Neural progenitor cell (in vitro differentiated cells): Measurements from ENCODE around the gene VAV2. TPM values are rescaled to one million over a fixed set of nuclear protein-coding genes. Genes with fewer than 3 reads are reported as not detected.

Experiments
- DNase-seq: peaks from one replicate; pipeline ENCODE4 v3.0.0-alpha.2; 2016; ENCODE audit warnings: low spot score
- H2AFZ ChIP-seq: fragments of 200-600 bp; sonication (generic); replicated peaks from 2 replicates; pipeline ENCODE4 v1.6.1; 2016; ENCODE audit warnings: antibody characterized with exemption
- H3F3A ChIP-seq: fragments of 200-600 bp; sonication (generic); 2 replicates; pipeline ENCODE4 v1.6.1; 2016; ENCODE audit warnings: antibody characterized with exemption, low read depth
- H3K27ac ChIP-seq: fragments of 200-600 bp; sonication (generic); 2 replicates; pipeline ENCODE4 v1.5.1; 2016; ENCODE audit warnings: mild to moderate bottlenecking
- H3K27me3 ChIP-seq: fragments of 200-600 bp; sonication (generic); 2 replicates; pipeline ENCODE4 v1.6.1; 2016; ENCODE audit warnings: mild to moderate bottlenecking, moderate library complexity
- H3K36me3 ChIP-seq: fragments of 200-600 bp; sonication (generic); 2 replicates; pipeline ENCODE4 v1.5.1; 2016
- H3K4me1 ChIP-seq: fragments of 200-600 bp; sonication (generic); 2 replicates; pipeline ENCODE4 v1.6.1; 2016; ENCODE audit warnings: mixed run types
- H3K4me2 ChIP-seq: fragments of 200-600 bp; sonication (generic); 2 replicates; pipeline ENCODE4 v1.6.1; 2016
- H3K4me3 ChIP-seq: fragments of 200-600 bp; sonication (generic); 2 replicates; pipeline ENCODE4 v1.5.1; 2016
- H3K79me2 ChIP-seq: fragments of 200-600 bp; sonication (generic); 2 replicates; pipeline ENCODE4 v1.6.1; 2016; ENCODE audit warnings: low read depth
- H3K9ac ChIP-seq: fragments of 200-600 bp; sonication (generic); 2 replicates; pipeline ENCODE4 v1.6.1; 2016
- H3K9me3 ChIP-seq: fragments of 200-600 bp; sonication (generic); 2 replicates; pipeline ENCODE4 v1.5.1; 2016; ENCODE audit warnings: low read depth
- H4K20me1 ChIP-seq: fragments of 200-600 bp; sonication (generic); 2 replicates; pipeline ENCODE4 v1.6.1; 2016; ENCODE audit warnings: low read depth
- H3K27ac Mint-ChIP-seq: 3 replicates; pipeline ENCODE4 v1.8.0; 2021; ENCODE audit warnings: mixed read lengths
- H3K27me3 Mint-ChIP-seq: 2 replicates; pipeline ENCODE4 v1.8.0; 2022; ENCODE audit warnings: low read depth, mild to moderate bottlenecking, inconsistent platforms, moderate library complexity, mixed read lengths; ENCODE audit not compliant: insufficient read depth
- H3K36me3 Mint-ChIP-seq: 3 replicates; pipeline ENCODE4 v1.8.0; 2021; ENCODE audit warnings: mixed read lengths
- H3K4me1 Mint-ChIP-seq: 3 replicates; pipeline ENCODE4 v1.8.0; 2021; ENCODE audit warnings: mixed read lengths
- H3K4me3 Mint-ChIP-seq: 3 replicates; pipeline ENCODE4 v1.8.0; 2021; ENCODE audit warnings: mild to moderate bottlenecking, moderate library complexity, mixed read lengths
- H3K9me3 Mint-ChIP-seq: 3 replicates; pipeline ENCODE4 v1.8.0; 2020; ENCODE audit warnings: mixed read lengths
- CTCF ChIP-seq: fragments of 200-600 bp; sonication (generic); IDR thresholded peaks from 2 replicates; pipeline ENCODE4 v1.5.1; 2017; ENCODE audit warnings: antibody characterized with exemption, mild to moderate bottlenecking
- EZH2 ChIP-seq: fragments of 200-600 bp; sonication (generic); IDR thresholded peaks from 2 replicates; pipeline ENCODE4 v1.6.1; 2017; ENCODE audit warnings: antibody characterized with exemption, mild to moderate bottlenecking, moderate library complexity
- EZH2phosphoT487 ChIP-seq: fragments of 200-600 bp; sonication (generic); IDR thresholded peaks from 2 replicates; pipeline ENCODE4 v1.6.1; 2017; ENCODE audit warnings: antibody characterized with exemption
- total RNA-seq: library from RNA; depleted of rRNA; stranded (reverse); fragments of >200 nt; gene quantifications from 2 replicates; pipeline ENCODE4 v1.2.3, GENCODE V29; 2015; ENCODE audit warnings: low replicate concordance

The VAV2 gene
- total RNA-seq, 1 donor from 2014 or later, result 12.9 TPM

DNA sequence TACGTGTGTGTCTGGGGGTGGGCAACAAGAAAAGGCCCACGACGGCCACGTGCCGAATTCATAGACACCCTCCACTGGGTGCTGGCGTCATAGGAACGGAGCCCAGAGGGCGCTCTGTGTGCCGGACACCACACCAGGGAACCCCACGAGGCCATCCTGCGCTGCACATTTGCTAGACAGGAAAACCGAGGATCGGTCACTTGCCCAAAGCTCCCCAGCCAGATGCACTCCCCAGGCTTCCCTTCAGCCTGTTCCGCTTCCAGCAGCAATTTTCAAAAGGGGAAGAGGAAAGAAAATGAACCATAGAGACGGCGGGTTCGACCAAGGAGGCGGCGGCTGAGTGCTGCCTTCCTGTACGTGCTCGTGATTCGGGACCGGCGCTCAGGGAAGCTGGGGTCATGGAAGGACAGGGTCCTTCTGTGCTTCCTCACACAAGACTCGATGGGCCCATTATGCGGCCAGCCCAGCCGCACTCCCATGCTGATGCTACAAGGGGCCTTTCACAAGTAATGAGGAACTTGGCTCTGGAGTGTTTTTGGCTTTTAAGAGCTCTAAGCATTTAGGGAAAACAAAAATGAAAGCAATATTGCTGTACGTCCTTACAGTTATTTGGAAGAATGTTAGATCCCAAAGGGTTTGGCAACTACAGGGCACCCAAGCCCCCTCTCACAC is 129.4 kb downstream of the VAV2 start:
- Histone ChIP-seq H3K36me3 (no peaks in the 10 kb centered on the region), H3K4me3 (no peak overlapping the region), H3K4me2 (no peak overlapping the region), H4K20me1 (peaks cover 28% of the 10 kb centered on the region), H3K4me1 (no peaks in the 10 kb centered on the region), H3F3A (no peaks in the 10 kb centered on the region), H3K27ac (no peak overlapping the region), H3K27me3 (no peaks in the 10 kb centered on the region), H3K79me2 (peaks cover 33% of the 10 kb centered on the region), H3K9me3 (no peaks in the 10 kb centered on the region), H3K9ac (no peak overlapping the region), H2AFZ (no peak overlapping the region)
- Mint-ChIP-seq H3K27ac (peak overlapping the region; percentile 74), H3K4me3 (no peak overlapping the region), H3K4me1 (peaks cover 38% of the 10 kb centered on the region), H3K27me3 (peaks cover 2% of the 10 kb centered on the region), H3K36me3 (peaks cover 15% of the 10 kb centered on the region), H3K9me3 (peaks cover 9% of the 10 kb centered on the region)
- no peak for DNase-seq
- TF ChIP-seq EZH2phosphoT487 (no peak), EZH2 (no peak), CTCF (no peak)

DNA sequence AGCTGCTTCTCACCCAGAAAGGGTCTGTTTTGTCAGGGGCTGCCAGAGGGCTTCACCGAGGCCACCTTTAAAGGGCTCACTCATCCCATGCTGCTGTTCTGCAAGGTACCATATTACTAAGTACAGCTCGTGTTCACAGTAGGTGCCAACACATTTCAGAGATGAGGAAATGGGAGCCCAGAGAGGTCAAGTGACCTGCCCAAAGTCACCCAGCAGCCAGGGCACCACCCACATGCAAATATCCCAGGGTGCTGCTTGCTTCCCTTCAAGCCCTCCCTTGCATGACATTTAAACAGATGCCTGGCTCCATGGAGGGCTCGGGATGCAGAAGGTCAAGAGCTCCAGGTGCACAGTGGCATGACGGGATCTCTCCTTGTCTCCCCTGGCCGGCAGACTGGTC is 130.4 kb downstream of the VAV2 start:
- Mint-ChIP-seq H3K27me3 (peaks cover 6% of the 10 kb centered on the region), H3K36me3 (peaks cover 20% of the 10 kb centered on the region), H3K4me1 (peaks cover 42% of the 10 kb centered on the region), H3K9me3 (peaks cover 9% of the 10 kb centered on the region), H3K4me3 (no peak overlapping the region), H3K27ac (no peak overlapping the region)
- H3K79me2 ChIP-seq, result peaks cover 23% of the 10 kb centered on the region
- no peaks in the 10 kb centered on the region for H3K36me3 ChIP-seq
- no peaks in the 10 kb centered on the region for H3K4me1 ChIP-seq
- no peak overlapping the region for H2AFZ ChIP-seq
- H3K27ac ChIP-seq, result no peak overlapping the region
- H3K9me3 ChIP-seq, result no peaks in the 10 kb centered on the region
- DNase-seq, result no peak
- no peaks in the 10 kb centered on the region for H3K27me3 ChIP-seq
- H3K4me2 ChIP-seq, result no peak overlapping the region
- no peak for TF ChIP-seq EZH2phosphoT487
- TF ChIP-seq CTCF, result no peak
- no peak for TF ChIP-seq EZH2
- peaks cover 28% of the 10 kb centered on the region for H4K20me1 ChIP-seq
- no peak overlapping the region for H3K4me3 ChIP-seq
- H3K9ac ChIP-seq, result no peak overlapping the region
- H3F3A ChIP-seq, result no peaks in the 10 kb centered on the region

DNA sequence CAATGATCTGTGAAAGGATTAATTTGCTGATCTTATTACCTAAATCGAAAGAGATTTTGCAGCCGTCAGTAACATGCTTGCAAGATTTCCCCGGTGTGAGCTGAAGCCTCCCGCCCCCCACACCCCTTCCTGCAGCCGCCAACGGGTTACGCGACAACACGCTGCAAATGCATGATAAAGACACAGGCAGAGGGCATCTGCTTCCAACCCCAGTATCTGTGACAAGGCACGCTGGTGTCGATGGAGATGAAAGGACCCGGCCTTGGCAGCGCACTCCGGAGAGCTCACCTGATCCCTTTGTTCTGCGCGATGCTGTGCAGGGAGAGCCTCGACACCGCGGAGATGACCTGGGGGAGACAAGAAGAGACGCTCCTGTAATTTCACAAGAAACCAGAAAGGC is 131.0 kb downstream of the VAV2 start:
- Mint-ChIP-seq H3K27me3 (peaks cover 6% of the 10 kb centered on the region), H3K27ac (peak overlapping the region; percentile 91), H3K9me3 (peaks cover 8% of the 10 kb centered on the region), H3K36me3 (peaks cover 22% of the 10 kb centered on the region), H3K4me1 (peaks cover 43% of the 10 kb centered on the region), H3K4me3 (no peak overlapping the region)
- no peaks in the 10 kb centered on the region for H3F3A ChIP-seq
- no peaks in the 10 kb centered on the region for H3K9me3 ChIP-seq
- H2AFZ ChIP-seq, result no peak overlapping the region
- H3K27me3 ChIP-seq, result no peaks in the 10 kb centered on the region
- H3K36me3 ChIP-seq, result no peaks in the 10 kb centered on the region
- no peak overlapping the region for H3K27ac ChIP-seq
- H3K4me3 ChIP-seq, result no peak overlapping the region
- no peaks in the 10 kb centered on the region for H3K4me1 ChIP-seq
- DNase-seq, result no peak
- H3K79me2 ChIP-seq, result peaks cover 19% of the 10 kb centered on the region
- no peak overlapping the region for H3K9ac ChIP-seq
- H3K4me2 ChIP-seq, result no peak overlapping the region
- peaks cover 28% of the 10 kb centered on the region for H4K20me1 ChIP-seq
- no peak for TF ChIP-seq CTCF
- no peak for TF ChIP-seq EZH2
- no peak for TF ChIP-seq EZH2phosphoT487
